MM.1S (cell line): Measurements from ENCODE around the gene RARB.

Source experiments
- DNase-seq: peaks from one replicate; pipeline ENCODE4 v3.0.0-alpha.2; 2015
- H2AFZ ChIP-seq: fragments of 300-600 bp; sonication (generic); 2 replicates; pipeline ENCODE4 v1.6.0; 2016; ENCODE audit warnings: antibody characterized with exemption, low read length
- H3F3A ChIP-seq: fragments of 300-600 bp; sonication (generic); 2 replicates; pipeline ENCODE4 v1.6.1; 2016; ENCODE audit warnings: mild to moderate bottlenecking, antibody characterized with exemption, low read length, moderate library complexity, mixed read lengths; ENCODE audit not compliant: insufficient read depth
- H3K27ac ChIP-seq: fragments of 300-600 bp; sonication (generic); 2 replicates; pipeline ENCODE4 v1.5.1; 2016; ENCODE audit warnings: mild to moderate bottlenecking, low read length
- H3K27me3 ChIP-seq: fragments of 300-600 bp; sonication (generic); replicated peaks from 2 replicates; pipeline ENCODE4 v1.6.0; 2016; ENCODE audit warnings: low read length; ENCODE audit not compliant: insufficient read depth
- H3K36me3 ChIP-seq: fragments of 300-600 bp; sonication (generic); replicated peaks from 2 replicates; pipeline ENCODE4 v1.6.1; 2016; ENCODE audit warnings: mild to moderate bottlenecking, low read length, mixed read lengths; ENCODE audit not compliant: insufficient read depth
- H3K4me1 ChIP-seq: fragments of 300-600 bp; sonication (generic); 2 replicates; pipeline ENCODE4 v1.6.1; 2016; ENCODE audit warnings: low read length, mixed read lengths
- H3K4me2 ChIP-seq: fragments of 300-600 bp; sonication (generic); 2 replicates; pipeline ENCODE4 v1.6.0; 2016; ENCODE audit warnings: low read depth, low read length
- H3K4me3 ChIP-seq: fragments of 300-600 bp; sonication (generic); 2 replicates; pipeline ENCODE4 v1.5.1; 2016; ENCODE audit warnings: low read length, mixed read lengths
- H3K79me2 ChIP-seq: fragments of 300-600 bp; sonication (generic); 2 replicates; pipeline ENCODE4 v1.6.1; 2016; ENCODE audit warnings: mixed run types, low read length, mixed read lengths
- H3K9ac ChIP-seq: fragments of 300-600 bp; sonication (generic); 2 replicates; pipeline ENCODE4 v1.6.1; 2016; ENCODE audit warnings: low read length, mixed read lengths
- H3K9me2 ChIP-seq: fragments of 300-600 bp; sonication (generic); replicated peaks from 2 replicates; pipeline ENCODE4 v1.6.1; 2016; ENCODE audit warnings: mild to moderate bottlenecking, low read length, mixed read lengths; ENCODE audit not compliant: insufficient read depth
- H3K9me3 ChIP-seq: fragments of 300-600 bp; sonication (generic); replicated peaks from 2 replicates; pipeline ENCODE4 v1.6.1; 2016; ENCODE audit warnings: mild to moderate bottlenecking, low read length, mixed read lengths; ENCODE audit not compliant: insufficient read depth
- H4K20me1 ChIP-seq: fragments of 300-600 bp; sonication (generic); 2 replicates; pipeline ENCODE4 v1.6.1; 2016; ENCODE audit warnings: mild to moderate bottlenecking, low read length, moderate library complexity, mixed read lengths; ENCODE audit not compliant: insufficient read depth
- CTCF ChIP-seq: fragments of 300-600 bp; sonication (generic); IDR thresholded peaks from 2 replicates; pipeline ENCODE4 v1.5.1; 2016; ENCODE audit warnings: antibody characterized with exemption, low read length, mixed read lengths
- EZH2 ChIP-seq: fragments of 300-600 bp; sonication (generic); optimal IDR thresholded peaks from 2 replicates; pipeline ENCODE3; 2017; ENCODE audit warnings: low read depth, mild to moderate bottlenecking, antibody characterized with exemption, low read length, mixed read lengths
- EZH2phosphoT487 ChIP-seq: fragments of 300-600 bp; sonication (generic); IDR thresholded peaks from 2 replicates; pipeline ENCODE4 v1.6.1; 2018; ENCODE audit warnings: antibody characterized with exemption, low read length

Gene RARB

GRCh38 chr3:25578059-25578458 lies 150.0 kb downstream of the RARB start:
- Histone ChIP-seq H3K27me3 (no peaks in the 10 kb centered on the region), H4K20me1 (no peaks in the 10 kb centered on the region), H2AFZ (no peak overlapping the region), H3K4me3 (no peak overlapping the region), H3K4me1 (no peaks in the 10 kb centered on the region), H3K9me3 (no peaks in the 10 kb centered on the region), H3K36me3 (no peaks in the 10 kb centered on the region), H3K4me2 (no peak overlapping the region), H3K9me2 (no peaks in the 10 kb centered on the region), H3K9ac (no peak overlapping the region), H3F3A (no peaks in the 10 kb centered on the region), H3K27ac (no peak overlapping the region), H3K79me2 (no peaks in the 10 kb centered on the region)
- TF ChIP-seq EZH2 (no peak), CTCF (no peak), EZH2phosphoT487 (no peak)
- no peak for DNase-seq

GRCh38 chr3:25580534-25580933 lies 152.5 kb downstream of the RARB start:
- no peaks in the 10 kb centered on the region for H3K36me3 ChIP-seq
- no peaks in the 10 kb centered on the region for H3F3A ChIP-seq
- no peaks in the 10 kb centered on the region for H4K20me1 ChIP-seq
- H3K4me2 ChIP-seq: no peak overlapping the region
- no peaks in the 10 kb centered on the region for H3K27me3 ChIP-seq
- no peak overlapping the region for H3K4me3 ChIP-seq
- no peak for DNase-seq
- no peaks in the 10 kb centered on the region for H3K9me2 ChIP-seq
- TF ChIP-seq EZH2phosphoT487: no peak
- H3K9ac ChIP-seq: no peak overlapping the region
- H3K27ac ChIP-seq: no peak overlapping the region
- no peak overlapping the region for H2AFZ ChIP-seq
- H3K9me3 ChIP-seq: no peaks in the 10 kb centered on the region
- H3K4me1 ChIP-seq: no peaks in the 10 kb centered on the region
- no peaks in the 10 kb centered on the region for H3K79me2 ChIP-seq

- no peak overlapping the region for H3K4me3 ChIP-seq
- DNase-seq: no peak
- no peak overlapping the region for H2AFZ ChIP-seq
- no peaks in the 10 kb centered on the region for H3K36me3 ChIP-seq
- TF ChIP-seq CTCF: no peak
- TF ChIP-seq EZH2: no peak
- no peak for TF ChIP-seq EZH2phosphoT487
- no peaks in the 10 kb centered on the region for H3K9me3 ChIP-seq
- H3K9ac ChIP-seq: no peak overlapping the region
- no peaks in the 10 kb centered on the region for H3K4me1 ChIP-seq
- no peak overlapping the region for H3K27ac ChIP-seq
- no peaks in the 10 kb centered on the region for H3F3A ChIP-seq
- H4K20me1 ChIP-seq: no peaks in the 10 kb centered on the region
- no peaks in the 10 kb centered on the region for H3K79me2 ChIP-seq
- no peaks in the 10 kb centered on the region for H3K9me2 ChIP-seq
- H3K4me2 ChIP-seq: no peak overlapping the region
- H3K27me3 ChIP-seq: no peaks in the 10 kb centered on the region
Measured at GRCh38 chr3:25581335-25581734, 153.3 kb downstream of the RARB start.

- no peak overlapping the region for H3K4me3 ChIP-seq
Measured at GRCh38 chr3:25581823-25582222, 153.8 kb downstream of the RARB start.

More at GRCh38 chr3:25581823-25582222, 153.8 kb downstream of the RARB start:
- no peak overlapping the region for H3K9ac ChIP-seq
- no peak overlapping the region for H3K27ac ChIP-seq
- no peak for TF ChIP-seq EZH2
- no peak for TF ChIP-seq EZH2phosphoT487
- no peak for TF ChIP-seq CTCF
- H3K4me2 ChIP-seq: no peak overlapping the region
- no peaks in the 10 kb centered on the region for H3K36me3 ChIP-seq
- H3F3A ChIP-seq: no peaks in the 10 kb centered on the region
- no peaks in the 10 kb centered on the region for H3K4me1 ChIP-seq
- H3K9me2 ChIP-seq: no peaks in the 10 kb centered on the region
- H2AFZ ChIP-seq: no peak overlapping the region
- DNase-seq: no peak
- no peaks in the 10 kb centered on the region for H4K20me1 ChIP-seq
- no peaks in the 10 kb centered on the region for H3K79me2 ChIP-seq
- H3K9me3 ChIP-seq: no peaks in the 10 kb centered on the region
- H3K27me3 ChIP-seq: no peaks in the 10 kb centered on the region
